GM03348 (cell line): Measurements from ENCODE around the gene FAM171A2.

Source experiments
- DNase-seq: peaks from one replicate; pipeline ENCODE4 v3.0.0; 2012; ENCODE audit warnings: low spot score

The FAM171A2 gene

GRCh38 chr17:44361292-44362260 is 2.1 kb downstream of the FAM171A2 start:
- no peak for DNase-seq

DNA sequence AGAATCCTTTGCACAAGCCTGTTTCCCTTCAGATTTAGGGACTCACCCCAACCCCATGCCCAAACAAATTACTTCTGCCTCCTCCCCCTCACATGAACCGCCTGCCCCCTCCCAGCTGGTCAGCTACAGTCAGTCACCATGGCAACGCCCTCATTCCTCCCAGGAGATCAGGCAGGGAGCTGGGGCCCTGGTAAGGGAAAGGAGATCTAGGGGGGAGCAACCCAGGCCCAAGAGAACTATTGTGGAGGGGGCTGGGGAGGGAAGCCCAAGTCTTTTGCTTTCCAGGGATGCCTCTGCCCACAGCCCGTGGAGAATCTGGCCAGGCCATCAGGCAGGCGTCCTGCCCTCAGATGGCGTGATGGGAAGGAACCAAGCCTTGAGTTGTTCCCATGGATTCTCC is 2.8 kb downstream of the FAM171A2 start:
- DNase-seq: peak; percentile 38

DNA sequence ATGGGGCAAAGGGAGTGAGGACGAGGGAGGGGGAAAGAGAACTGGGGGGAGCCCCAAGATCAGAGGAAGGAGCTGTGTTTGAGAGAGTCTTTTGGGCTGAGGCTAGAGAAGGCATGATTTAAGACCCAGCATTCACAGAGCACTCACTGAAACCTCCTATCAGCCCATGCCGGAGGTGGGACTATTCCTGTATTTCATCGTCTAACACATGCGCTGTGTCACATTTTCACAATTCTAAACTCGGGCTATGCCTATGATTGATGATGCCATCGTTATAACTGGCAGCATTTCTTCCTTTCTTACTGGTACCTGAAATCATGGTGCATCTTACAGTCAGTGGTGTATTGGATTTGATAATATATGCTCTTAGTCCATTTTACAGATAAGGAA is 3.5 kb downstream of the FAM171A2 start:
- no peak for DNase-seq

GRCh38 chr17:44359458-44360143 is 4.1 kb downstream of the FAM171A2 start:
- no peak for DNase-seq

DNA sequence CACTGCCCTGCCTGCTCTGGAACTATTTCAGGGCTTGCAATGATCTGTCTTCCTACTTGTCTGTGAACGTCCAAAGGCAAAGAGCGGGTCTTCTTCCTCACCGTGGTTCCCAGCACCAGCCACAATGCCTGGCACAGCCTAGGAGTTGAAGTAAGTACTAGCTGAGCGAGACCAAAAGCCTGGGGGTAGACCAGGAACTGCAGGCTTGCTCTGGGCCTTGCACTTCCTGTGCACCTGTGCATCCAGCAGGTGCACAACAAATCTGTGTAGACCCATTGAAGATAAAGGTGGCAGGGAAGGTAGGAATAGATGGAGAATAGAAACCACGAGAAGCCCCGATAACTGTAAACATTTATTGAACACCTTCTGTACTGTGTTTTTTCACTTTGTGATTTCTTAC is 4.6 kb downstream of the FAM171A2 start:
- no peak for DNase-seq

DNA sequence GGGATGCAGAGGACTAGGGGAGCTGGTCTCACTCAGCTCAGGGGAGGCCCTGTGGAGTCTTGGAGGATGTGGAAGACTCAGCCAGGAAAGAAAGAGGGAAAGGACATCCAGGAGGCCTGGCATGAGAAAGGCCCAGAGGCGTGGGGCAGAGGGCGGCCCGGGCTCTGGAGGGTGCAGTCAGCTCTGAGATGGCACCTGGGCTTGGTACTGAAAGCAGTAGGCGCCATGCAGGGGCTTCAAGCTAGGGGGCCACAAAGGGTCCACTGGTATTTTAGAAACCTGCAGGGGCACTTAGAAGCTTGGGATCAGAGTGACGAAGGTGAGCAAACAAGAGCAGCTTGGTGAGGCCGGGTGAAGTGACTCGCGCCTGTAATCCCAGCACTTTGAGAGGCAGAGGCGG is 5.6 kb downstream of the FAM171A2 start:
- DNase-seq: no peak

GRCh38 chr17:44356241-44356640 is 7.4 kb downstream of the FAM171A2 start:
- no peak for DNase-seq

DNA sequence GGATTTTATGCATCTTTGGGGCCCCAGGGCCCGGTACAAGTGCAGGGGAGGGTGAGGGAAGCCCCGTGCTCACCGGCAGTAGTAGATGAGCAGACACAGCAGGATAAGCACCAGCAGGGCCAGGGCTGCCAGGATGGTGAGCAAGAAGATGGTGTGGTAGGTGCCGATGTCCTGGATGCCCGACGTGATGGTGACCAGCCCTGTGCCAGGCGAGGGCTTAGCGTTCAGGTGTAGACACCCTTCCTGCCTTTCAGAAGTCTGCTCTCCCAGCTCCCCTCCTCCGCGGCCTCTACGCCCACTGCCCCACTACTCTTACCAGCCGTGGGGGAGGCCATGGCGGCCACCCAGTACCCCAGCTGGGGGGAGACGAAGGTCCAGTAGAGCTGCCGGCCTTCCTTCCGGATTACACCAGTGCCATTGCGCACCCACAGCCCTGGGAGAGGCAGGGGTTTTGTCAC is 8.0 kb downstream of the FAM171A2 start:
- DNase-seq: no peak

DNA sequence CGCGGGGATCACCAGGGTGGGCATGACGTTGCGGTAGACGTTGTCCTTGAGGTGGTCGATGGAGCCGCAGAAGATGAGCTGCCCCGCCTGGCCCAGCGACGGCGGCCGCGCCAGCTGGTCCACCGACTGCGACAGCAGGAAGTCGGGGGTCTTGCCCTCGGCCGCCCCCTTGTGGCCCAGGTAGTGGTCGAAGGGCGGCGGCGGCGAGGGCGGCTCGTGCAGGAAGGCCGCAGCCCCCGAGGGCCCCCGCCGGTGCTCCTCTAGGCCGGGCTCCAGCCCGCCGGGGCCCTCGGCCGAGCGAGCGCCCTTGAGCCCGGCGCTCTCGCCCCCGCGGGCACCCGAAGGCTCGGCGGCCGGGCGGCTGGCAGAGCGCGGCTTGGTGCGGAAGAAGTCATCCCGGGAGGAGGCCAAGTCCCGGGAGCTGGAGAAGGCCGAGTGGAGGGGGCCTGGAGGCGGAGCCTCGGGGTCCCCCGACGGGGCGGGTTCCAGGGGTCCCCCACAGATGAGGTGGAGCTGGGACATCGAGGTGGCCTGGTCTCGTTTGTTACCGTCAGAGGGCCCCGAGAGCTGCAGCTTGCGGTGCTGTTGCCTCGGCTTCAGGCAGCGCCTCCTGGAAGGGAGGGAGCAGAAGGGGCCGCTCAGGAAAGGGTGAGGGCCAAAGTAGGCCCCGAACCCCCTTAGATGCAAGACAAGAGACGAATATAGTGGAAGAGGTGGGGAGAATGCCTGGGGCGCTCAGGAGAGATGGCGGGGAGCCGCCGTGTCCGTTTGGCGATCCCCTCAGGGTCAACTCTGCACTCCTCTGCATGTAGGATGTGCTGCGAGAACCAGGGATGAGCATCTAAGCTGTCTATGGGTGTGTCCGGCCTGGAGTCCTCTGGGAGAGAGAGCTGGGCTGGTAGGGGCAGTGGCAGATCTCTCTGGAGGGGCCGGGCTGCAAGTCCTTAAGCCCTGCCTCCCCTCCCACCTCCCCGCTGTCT is 8.8 kb downstream of the FAM171A2 start:
- peak; percentile 50 for DNase-seq

- peak; percentile 53 for DNase-seq
Observed at GRCh38 chr17:44353672-44354331, 9.9 kb downstream of the FAM171A2 start.

GRCh38 chr17:44352828-44353671 is 10.6 kb downstream of the FAM171A2 start:
- DNase-seq: no peak

GRCh38 chr17:44351961-44352827 is 11.5 kb downstream of the FAM171A2 start:
- DNase-seq: no peak

- no peak for DNase-seq
Observed at GRCh38 chr17:44351464-44351863, 12.2 kb downstream of the FAM171A2 start.

DNA sequence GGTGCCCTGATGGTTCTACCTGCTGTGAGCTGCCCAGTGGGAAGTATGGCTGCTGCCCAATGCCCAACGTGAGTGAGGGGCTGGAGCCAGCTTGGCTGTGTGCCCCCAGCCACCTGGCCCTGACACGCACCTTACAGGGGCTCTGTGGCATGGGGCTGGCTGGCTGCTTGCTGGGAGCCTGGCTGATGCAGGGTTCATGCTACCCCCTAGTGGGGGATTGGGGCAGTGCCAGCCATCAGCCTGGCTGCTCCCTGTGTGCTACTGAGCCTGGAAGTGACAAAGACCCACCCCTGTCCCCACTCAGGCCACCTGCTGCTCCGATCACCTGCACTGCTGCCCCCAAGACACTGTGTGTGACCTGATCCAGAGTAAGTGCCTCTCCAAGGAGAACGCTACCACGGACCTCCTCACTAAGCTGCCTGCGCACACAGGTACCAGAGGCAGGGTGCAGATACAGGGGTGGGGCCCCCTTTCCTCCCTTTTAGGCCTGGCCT is 12.9 kb downstream of the FAM171A2 start:
- peak; percentile 82 for DNase-seq

DNA sequence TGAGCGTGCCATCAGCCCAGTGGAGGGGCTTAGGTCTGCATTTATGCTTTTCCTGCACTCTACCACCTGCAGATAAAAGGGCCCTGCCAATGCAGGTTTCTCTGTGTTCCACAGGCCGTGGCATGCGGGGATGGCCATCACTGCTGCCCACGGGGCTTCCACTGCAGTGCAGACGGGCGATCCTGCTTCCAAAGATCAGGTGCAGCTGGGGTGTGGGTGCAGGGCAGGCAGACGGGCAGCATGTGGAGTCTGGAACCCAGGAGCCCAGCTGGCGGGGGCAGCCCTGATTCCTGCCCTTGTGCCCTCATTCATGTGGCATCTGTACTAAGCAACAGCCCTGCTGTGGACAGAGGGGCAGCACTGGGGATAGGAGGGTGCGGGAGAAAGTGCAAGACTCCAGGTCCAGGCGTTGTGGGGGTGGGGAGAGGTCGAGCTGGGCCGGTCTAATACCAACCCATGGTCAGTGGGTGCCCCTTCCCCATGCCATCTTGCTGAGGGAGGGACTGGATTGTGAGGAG is 14.0 kb downstream of the FAM171A2 start:
- no peak for DNase-seq

- no peak for DNase-seq
Observed at GRCh38 chr17:44348988-44349364, 14.7 kb downstream of the FAM171A2 start.

DNA sequence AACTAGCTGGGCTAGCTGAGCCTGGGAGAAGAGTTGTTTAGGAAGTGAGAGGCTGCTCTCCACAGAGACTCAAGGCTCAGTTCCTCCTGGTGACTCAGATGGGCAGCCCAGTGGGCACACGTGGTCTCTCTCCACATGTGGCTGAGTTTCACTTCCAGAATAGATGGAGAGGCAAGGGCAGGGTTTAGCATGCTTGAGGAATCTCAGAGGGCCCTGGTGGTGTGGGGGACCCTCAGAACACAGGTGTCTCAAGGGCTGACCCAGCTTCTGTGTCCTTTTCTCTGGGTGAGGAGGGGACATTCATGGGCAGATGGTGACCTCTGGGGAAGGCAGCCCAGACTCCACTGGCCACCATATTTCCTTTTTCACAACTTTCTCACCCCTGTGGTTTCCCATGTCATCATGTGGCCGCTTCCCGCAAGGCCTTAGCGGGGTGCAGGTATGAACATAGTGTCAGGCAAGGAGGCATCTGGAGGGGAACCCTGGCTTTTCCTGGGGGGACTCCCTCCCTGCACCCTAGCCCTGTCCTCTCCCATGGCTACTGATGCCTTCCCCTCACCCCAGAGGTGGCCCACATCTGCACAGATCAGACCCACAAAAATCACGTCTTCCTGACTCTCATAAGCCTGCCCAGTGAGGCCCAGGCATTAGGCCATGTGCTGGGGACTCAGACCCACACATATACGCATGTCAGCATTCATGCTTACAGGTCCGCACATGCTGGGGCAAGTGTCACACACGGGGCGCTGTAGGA is 15.2 kb downstream of the FAM171A2 start:
- DNase-seq: peak; percentile 76
